HL-60 (cell line): ENCODE data around the gene COX7A2L.

Experiments used
- POLR2AphosphoS5 ChIP-seq: IDR thresholded peaks from 2 replicates; pipeline ENCODE4 v1.6.1; 2012; ENCODE audit warnings: low read depth
- TF ChIP-seq, protein P1 (sequence below): IDR thresholded peaks from one replicate; pipeline ENCODE4 v1.5.1; 2011; ENCODE audit warnings: low read length, control low read depth, inconsistent platforms; ENCODE audit not compliant: insufficient read depth

DNA sequence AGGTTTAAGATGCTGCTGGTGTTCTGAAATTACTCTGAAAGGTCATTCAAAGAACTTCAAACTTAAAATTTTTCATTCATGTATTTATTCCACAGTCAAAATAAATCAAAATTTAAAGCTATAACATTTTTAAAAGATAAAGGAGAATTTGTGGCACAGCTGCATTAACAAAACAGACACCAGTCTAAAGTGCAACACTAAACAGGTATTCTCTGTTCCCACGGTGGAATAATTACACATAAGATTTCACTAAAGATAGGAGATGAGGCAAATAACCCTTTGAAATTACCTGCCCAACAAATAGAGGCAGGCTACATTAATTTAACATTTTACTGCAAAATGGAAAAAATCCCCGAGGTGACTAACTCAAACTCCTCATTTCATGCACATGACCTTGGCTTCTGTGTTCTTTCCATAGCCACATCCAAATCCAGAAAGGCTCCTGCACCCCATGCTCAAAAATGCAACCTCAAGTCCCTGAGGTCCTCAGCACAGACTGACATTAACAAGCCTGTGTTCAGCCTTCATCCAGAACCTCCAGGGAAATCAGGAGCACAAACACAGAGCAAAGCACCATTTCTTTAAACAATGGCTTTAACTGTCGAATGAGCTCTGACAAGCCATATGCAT lies 10.5 kb downstream of the COX7A2L start:
- TF ChIP-seq, protein P1, sequence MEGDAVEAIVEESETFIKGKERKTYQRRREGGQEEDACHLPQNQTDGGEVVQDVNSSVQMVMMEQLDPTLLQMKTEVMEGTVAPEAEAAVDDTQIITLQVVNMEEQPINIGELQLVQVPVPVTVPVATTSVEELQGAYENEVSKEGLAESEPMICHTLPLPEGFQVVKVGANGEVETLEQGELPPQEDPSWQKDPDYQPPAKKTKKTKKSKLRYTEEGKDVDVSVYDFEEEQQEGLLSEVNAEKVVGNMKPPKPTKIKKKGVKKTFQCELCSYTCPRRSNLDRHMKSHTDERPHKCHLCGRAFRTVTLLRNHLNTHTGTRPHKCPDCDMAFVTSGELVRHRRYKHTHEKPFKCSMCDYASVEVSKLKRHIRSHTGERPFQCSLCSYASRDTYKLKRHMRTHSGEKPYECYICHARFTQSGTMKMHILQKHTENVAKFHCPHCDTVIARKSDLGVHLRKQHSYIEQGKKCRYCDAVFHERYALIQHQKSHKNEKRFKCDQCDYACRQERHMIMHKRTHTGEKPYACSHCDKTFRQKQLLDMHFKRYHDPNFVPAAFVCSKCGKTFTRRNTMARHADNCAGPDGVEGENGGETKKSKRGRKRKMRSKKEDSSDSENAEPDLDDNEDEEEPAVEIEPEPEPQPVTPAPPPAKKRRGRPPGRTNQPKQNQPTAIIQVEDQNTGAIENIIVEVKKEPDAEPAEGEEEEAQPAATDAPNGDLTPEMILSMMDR, result no peak
- TF ChIP-seq POLR2AphosphoS5, result no peak
